H1 (cell line): ENCODE measurements around the gene KRT80. TPM values are rescaled to one million over a fixed set of nuclear protein-coding genes. Genes with fewer than 3 reads are reported as not detected.

Experiments used
- CBX8 ChIP-seq: fragments of 300-800, 300-1000 bp; sonication (generic); IDR thresholded peaks from 2 replicates; pipeline ENCODE4 v1.7.1; 2016; ENCODE audit warnings: low read depth, low read length, borderline replicate concordance
- NANOG ChIP-seq: IDR thresholded peaks from 2 replicates; pipeline ENCODE4 v1.6.1; 2011; ENCODE audit warnings: low read length, low read depth, mild to moderate bottlenecking, inconsistent platforms; ENCODE audit not compliant: insufficient read depth, poor library complexity, severe bottlenecking
- SP1 ChIP-seq: IDR thresholded peaks from 2 replicates; pipeline ENCODE4 v1.6.1; 2011; ENCODE audit warnings: low read depth, low read length
- SP4 ChIP-seq: IDR thresholded peaks from 2 replicates; pipeline ENCODE4 v1.6.1; 2012; ENCODE audit warnings: low read length, inconsistent platforms
- YY1 ChIP-seq: IDR thresholded peaks from 2 replicates; pipeline ENCODE4 v1.6.1; 2011; ENCODE audit warnings: low read depth, mild to moderate bottlenecking, low read length
- ZNF274 ChIP-seq: IDR thresholded peaks from 2 replicates; pipeline ENCODE4 v1.7.0; 2012; ENCODE audit warnings: low read length, borderline replicate concordance; ENCODE audit errors: extremely low read depth
- polyA plus RNA-seq, 7 experiments: library from polyadenylated mRNA; depleted of rRNA in 3 of 7; stranded (reverse) in 5 of 7; unstranded in 2 of 7; fragments of >200 nt in 5 of 7; fragments of 200-250 nt in 2 of 7; gene quantifications; 1 replicate in 5 of 7; 2 replicates in 1 of 7; 4 replicates in 1 of 7; pipeline versions ENCODE4 v1.2.1 to v1.2.3, GENCODE V29; 2011 to 2013; ENCODE audit warnings: missing spikeins in 2 of 7, mixed read lengths in 2 of 7
- total RNA-seq: library from RNA; stranded (reverse); fragmentation: NEBNext Ultra II Directional; extraction: Animal tissue kit (Norgen Biotek cat#: 25700); gene quantifications from 2 replicates; pipeline ENCODE4 v1.2.1, GENCODE V29; 2021
- TF ChIP-seq, protein P1 (sequence below): fragments of 300-600 bp; sonication (generic); IDR thresholded peaks from 2 replicates; pipeline ENCODE4 v1.7.1; 2012; ENCODE audit warnings: low read length, moderate library complexity, mild to moderate bottlenecking, inconsistent platforms; ENCODE audit not compliant: insufficient replicate concordance

KRT80 gene
- total and polyA plus RNA-seq, 2 of the 8 experiments (the other 6 are each of a cell fraction or from before 2014, with no cell fraction given) = 0.05 TPM; not detected in 1

DNA sequence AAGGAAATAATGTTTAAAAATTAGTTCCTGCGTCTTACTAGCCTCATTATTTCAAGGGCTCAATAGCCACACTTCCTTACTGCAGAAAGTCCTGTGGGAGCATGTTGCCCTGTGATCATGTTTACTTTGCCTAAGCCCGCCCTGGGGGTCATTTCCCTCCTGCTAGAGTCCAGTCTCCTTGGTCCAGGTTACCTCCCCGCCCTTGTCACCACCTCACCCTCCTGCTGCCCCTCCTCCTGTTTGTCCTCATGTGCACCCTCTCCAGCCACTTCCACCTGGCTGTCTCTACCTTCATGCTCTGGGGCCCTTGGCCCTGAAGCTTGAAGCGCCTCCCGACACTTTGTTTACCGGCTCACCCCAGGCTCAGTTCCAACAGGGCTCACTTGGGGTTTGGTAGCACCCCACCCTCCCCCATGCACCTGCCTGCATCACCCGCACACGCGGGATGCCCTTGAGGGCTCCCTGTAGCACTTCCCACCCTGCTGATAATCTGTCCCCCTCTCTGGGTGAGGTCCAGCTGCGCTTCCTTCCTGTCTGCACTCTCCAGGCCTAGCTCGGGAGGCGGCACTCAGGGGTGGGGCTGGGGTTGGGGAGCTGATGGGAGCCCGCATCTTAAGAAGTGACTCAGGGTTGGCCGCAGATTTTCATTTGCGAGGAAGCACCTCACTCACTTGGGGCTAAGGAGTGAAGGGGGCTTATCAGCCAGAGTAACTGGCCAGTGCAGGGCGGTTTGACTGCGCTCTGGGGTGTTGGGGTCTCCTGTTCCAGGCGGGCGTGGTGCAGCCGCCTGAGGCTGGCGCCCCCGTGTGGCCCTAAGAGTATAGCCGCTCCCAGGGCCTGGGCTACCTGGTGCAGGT lies 72.2 kb downstream of the KRT80 start (continued):
- TF ChIP-seq, protein P1, sequence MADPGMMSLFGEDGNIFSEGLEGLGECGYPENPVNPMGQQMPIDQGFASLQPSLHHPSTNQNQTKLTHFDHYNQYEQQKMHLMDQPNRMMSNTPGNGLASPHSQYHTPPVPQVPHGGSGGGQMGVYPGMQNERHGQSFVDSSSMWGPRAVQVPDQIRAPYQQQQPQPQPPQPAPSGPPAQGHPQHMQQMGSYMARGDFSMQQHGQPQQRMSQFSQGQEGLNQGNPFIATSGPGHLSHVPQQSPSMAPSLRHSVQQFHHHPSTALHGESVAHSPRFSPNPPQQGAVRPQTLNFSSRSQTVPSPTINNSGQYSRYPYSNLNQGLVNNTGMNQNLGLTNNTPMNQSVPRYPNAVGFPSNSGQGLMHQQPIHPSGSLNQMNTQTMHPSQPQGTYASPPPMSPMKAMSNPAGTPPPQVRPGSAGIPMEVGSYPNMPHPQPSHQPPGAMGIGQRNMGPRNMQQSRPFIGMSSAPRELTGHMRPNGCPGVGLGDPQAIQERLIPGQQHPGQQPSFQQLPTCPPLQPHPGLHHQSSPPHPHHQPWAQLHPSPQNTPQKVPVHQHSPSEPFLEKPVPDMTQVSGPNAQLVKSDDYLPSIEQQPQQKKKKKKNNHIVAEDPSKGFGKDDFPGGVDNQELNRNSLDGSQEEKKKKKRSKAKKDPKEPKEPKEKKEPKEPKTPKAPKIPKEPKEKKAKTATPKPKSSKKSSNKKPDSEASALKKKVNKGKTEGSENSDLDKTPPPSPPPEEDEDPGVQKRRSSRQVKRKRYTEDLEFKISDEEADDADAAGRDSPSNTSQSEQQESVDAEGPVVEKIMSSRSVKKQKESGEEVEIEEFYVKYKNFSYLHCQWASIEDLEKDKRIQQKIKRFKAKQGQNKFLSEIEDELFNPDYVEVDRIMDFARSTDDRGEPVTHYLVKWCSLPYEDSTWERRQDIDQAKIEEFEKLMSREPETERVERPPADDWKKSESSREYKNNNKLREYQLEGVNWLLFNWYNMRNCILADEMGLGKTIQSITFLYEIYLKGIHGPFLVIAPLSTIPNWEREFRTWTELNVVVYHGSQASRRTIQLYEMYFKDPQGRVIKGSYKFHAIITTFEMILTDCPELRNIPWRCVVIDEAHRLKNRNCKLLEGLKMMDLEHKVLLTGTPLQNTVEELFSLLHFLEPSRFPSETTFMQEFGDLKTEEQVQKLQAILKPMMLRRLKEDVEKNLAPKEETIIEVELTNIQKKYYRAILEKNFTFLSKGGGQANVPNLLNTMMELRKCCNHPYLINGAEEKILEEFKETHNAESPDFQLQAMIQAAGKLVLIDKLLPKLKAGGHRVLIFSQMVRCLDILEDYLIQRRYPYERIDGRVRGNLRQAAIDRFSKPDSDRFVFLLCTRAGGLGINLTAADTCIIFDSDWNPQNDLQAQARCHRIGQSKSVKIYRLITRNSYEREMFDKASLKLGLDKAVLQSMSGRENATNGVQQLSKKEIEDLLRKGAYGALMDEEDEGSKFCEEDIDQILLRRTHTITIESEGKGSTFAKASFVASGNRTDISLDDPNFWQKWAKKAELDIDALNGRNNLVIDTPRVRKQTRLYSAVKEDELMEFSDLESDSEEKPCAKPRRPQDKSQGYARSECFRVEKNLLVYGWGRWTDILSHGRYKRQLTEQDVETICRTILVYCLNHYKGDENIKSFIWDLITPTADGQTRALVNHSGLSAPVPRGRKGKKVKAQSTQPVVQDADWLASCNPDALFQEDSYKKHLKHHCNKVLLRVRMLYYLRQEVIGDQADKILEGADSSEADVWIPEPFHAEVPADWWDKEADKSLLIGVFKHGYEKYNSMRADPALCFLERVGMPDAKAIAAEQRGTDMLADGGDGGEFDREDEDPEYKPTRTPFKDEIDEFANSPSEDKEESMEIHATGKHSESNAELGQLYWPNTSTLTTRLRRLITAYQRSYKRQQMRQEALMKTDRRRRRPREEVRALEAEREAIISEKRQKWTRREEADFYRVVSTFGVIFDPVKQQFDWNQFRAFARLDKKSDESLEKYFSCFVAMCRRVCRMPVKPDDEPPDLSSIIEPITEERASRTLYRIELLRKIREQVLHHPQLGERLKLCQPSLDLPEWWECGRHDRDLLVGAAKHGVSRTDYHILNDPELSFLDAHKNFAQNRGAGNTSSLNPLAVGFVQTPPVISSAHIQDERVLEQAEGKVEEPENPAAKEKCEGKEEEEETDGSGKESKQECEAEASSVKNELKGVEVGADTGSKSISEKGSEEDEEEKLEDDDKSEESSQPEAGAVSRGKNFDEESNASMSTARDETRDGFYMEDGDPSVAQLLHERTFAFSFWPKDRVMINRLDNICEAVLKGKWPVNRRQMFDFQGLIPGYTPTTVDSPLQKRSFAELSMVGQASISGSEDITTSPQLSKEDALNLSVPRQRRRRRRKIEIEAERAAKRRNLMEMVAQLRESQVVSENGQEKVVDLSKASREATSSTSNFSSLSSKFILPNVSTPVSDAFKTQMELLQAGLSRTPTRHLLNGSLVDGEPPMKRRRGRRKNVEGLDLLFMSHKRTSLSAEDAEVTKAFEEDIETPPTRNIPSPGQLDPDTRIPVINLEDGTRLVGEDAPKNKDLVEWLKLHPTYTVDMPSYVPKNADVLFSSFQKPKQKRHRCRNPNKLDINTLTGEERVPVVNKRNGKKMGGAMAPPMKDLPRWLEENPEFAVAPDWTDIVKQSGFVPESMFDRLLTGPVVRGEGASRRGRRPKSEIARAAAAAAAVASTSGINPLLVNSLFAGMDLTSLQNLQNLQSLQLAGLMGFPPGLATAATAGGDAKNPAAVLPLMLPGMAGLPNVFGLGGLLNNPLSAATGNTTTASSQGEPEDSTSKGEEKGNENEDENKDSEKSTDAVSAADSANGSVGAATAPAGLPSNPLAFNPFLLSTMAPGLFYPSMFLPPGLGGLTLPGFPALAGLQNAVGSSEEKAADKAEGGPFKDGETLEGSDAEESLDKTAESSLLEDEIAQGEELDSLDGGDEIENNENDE = no peak
- TF ChIP-seq SP4 (no peak), NANOG (peak; percentile 25), CBX8 (no peak), SP1 (no peak), ZNF274 (no peak), YY1 (no peak; the same call in 1 of the 2 replicates)
